ENCODE results near the gene DXO.

DXO gene

DNA sequence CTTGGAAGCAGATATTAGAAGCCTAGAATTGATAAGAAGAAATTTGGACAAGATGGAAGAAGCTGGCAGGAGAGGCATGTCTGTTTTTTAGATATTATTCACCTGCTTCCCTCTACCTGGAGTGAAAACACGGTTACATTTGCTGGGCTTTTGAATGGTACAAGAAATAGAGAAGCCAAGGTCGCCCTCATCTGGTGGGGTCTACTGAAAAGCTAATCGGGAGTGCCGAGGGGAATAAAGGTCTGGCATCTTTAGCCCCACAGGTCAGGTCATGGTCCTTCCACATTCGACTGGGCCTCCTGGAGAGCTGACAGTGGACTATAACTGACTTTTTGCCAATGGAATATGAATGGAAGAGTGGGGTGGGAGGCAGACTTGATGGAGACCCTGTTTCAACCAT lies 49.0 kb downstream of the DXO start:
- DNase-seq, result no peak

DNA sequence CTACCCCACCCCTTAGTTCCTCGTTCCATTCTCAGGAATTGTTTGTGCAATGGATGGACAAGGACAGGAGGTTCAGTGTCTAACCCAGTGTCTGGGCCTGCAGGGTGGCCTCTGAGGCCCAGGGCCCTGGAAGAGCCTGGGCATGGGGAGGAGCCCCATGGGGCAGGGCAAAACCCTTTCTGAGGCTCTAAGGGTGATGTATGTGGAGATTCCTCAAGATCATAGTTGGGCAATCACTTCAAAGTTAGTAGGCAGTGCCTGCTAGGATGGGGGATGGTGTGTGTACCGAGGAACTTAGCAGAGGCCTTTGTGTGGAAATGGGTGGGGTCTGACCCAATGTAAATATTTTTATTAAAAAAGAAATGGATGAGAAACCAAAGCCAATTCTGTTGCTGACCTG lies 51.1 kb downstream of the DXO start:
- DNase-seq, result no peak
